DND-41 (cell line): ENCODE results near the gene GOPC.

Experiments
- EZH2 ChIP-seq: IDR thresholded peaks from 3 replicates; pipeline ENCODE4 v1.6.1; 2012; ENCODE audit warnings: borderline replicate concordance, low read depth, mild to moderate bottlenecking, moderate library complexity, low read length, inconsistent platforms; ENCODE audit not compliant: severe bottlenecking
- TF ChIP-seq, protein P1 (sequence below): IDR thresholded peaks from 2 replicates; pipeline ENCODE4 v1.5.1; 2012; ENCODE audit warnings: borderline replicate concordance, low read length, moderate library complexity, mild to moderate bottlenecking; ENCODE audit not compliant: poor library complexity, severe bottlenecking; ENCODE audit errors: extremely low read depth

DNA sequence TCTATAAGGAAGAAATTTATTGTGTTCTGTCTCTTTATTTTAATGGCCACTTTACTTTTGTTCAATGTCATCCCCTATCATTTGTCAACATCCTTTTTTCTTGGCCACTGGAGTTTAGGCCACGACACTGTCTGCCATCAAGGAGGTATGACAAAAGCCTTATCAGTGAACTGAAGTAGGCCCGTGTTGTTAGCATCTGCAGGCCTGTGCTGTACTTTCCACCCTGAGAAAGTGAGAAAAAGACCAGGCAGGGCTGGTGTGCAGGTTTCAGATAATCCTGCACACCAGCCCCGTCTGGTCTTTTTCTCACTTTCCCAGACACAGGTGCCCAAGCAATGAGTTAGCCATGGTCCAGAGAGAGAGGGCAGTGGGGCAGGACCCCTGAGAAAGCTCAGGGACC, 57.6 kb downstream of the GOPC start:
- TF ChIP-seq, protein P1, sequence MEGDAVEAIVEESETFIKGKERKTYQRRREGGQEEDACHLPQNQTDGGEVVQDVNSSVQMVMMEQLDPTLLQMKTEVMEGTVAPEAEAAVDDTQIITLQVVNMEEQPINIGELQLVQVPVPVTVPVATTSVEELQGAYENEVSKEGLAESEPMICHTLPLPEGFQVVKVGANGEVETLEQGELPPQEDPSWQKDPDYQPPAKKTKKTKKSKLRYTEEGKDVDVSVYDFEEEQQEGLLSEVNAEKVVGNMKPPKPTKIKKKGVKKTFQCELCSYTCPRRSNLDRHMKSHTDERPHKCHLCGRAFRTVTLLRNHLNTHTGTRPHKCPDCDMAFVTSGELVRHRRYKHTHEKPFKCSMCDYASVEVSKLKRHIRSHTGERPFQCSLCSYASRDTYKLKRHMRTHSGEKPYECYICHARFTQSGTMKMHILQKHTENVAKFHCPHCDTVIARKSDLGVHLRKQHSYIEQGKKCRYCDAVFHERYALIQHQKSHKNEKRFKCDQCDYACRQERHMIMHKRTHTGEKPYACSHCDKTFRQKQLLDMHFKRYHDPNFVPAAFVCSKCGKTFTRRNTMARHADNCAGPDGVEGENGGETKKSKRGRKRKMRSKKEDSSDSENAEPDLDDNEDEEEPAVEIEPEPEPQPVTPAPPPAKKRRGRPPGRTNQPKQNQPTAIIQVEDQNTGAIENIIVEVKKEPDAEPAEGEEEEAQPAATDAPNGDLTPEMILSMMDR: no peak
- TF ChIP-seq EZH2: no peak
